ENCODE results near the gene MTR.

The MTR gene

GRCh38 chr1:236795035-236795756 lies at the start of gene MTR:
Gene MTR, plus strand, starts transcription at chr1:236795292. Its CDS starts 412 bp downstream, at chr1:236795704.
- DNase-seq, result peak; percentile 99

DNA sequence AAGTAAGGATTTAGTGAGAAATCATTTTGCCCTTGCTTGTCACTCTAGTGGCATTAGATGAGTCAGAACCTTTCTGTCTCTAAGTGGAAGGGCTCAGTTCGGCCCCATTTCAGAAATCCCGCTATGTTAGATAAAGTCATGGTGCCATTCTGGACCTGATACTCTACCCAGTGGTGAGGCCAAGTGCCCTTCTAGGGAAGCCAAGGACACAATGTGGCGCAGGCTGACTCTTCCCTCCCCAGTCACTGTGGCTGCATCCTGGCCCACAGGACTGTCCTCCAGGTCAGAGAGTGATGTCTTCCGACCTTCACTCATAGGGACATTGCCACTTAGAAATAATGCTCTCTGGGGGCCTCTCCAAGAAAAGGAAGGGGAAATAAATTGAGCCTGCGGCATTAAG lies 48.3 kb upstream of the MTR start:
- no peak for DNase-seq

- DNase-seq, result no peak
Observed at GRCh38 chr1:236747311-236747985, 47.6 kb upstream of the MTR start.

DNA sequence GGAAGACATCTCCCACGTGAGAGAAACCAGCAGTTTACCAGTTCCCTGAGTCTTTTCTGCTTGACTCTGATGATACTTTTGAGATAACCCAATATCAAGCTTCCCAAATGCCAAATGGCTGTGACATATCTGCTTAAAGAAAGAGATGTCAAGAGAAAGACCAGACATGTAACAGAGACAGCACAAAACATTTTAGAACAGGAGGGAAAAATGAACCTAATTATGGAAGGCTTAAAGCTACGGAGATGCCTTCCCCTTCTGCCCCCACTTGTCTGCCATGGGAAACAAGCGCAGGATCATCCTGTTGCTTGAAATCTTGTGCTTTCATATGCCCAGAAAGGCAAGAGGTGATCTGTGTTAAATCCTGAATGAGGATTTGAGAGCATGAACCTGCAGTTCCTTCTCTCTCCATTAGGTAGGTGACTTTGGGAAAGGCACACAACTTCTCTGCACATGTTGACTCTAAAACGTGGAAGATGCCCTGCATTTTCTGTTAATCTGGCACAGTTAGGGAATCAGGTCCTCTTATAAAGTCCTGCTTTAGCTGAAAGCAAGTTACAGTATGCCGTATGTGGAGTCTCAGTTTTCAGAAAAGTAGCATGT lies 46.7 kb upstream of the MTR start:
- peak; percentile 17 for DNase-seq

DNA sequence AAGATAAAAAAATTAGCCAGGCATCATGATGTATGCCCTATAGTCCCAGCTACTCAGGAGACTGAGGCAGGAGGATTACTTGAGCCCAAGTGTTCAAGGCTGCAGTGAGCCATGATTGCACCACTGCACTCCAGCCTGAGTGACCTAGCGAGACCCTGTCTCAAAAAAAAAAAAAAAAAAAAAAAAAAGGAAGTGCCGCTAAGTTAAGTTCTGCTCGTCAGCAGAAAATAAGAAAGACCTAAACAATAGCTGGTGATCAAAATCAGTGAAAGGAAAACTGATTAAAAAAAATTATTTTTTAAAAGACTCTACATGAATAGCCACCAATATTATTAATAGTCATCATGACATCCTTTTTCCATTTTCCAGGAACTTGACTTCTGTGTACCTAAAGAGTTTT lies 44.2 kb upstream of the MTR start:
- no peak for DNase-seq

DNA sequence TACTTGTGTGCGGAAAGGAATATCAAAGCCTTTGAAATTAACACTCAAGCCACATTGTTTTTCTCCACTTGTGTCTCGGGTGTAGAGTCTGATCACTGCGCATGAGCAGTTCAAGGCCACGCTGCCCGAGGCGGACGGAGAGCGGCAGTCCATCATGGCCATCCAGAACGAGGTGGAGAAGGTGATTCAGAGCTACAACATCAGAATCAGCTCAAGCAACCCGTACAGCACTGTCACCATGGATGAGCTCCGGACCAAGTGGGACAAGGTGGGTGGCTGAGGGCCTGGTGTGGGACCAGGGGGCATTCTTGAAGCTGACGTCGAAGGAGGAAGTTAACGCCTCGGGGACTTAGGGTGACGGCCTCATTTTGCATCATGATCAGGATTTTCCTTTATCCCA lies 43.7 kb upstream of the MTR start:
- no peak for DNase-seq

- no peak for DNase-seq
Observed at GRCh38 chr1:236751935-236752334, 43.2 kb upstream of the MTR start.

- peak; percentile 60 for DNase-seq
Observed at GRCh38 chr1:236753516-236753915, 41.6 kb upstream of the MTR start.

DNA sequence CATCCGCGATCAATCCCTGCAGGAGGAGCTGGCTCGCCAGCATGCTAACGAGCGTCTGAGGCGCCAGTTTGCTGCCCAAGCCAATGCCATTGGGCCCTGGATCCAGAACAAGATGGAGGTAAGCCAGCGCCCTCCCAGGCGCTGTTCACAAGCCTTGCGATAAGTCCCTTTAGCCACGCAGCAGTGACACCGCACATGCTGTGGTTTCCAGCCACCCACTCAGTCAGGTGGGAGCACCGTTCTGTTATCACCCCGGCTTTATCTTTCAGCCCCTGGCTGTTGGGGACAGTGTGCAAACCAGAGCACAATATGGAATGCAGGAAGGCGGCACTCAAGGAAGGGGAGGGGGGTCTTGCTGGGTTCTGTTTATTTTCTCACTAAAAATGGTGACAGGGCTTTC lies 41.1 kb upstream of the MTR start:
- DNase-seq, result no peak

DNA sequence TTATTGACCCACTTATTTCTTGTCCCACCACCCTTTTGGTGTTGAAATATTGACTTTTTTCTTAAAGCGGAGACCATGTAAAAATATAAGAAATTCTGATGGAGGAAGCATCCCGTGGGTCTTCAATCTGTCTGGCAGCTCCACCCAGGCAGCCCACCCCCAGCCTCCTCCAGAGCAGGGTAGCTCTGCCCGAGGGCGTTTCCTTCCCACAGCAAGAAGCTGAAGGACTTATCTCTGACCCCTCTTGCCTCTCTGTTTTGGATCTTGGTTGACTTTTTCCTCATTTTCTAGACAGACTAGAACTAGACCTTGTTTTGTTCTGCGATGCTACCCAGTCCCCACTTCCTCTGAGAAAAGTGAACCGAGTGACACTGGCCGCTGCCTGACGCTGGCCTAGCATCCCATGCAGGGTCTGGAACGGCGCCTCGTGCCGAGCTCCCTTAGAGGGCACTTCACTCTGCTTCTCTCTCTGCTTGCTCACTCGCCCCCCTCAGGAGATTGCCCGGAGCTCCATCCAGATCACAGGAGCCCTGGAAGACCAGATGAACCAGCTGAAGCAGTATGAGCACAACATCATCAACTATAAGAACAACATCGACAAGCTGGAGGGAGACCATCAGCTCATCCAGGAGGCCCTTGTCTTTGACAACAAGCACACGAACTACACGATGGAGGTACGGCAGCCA lies 40.4 kb upstream of the MTR start:
- DNase-seq, result no peak

- no peak for DNase-seq
Observed at GRCh38 chr1:236757640-236758039, 37.5 kb upstream of the MTR start.

- DNase-seq, result peak; percentile 59
Observed at GRCh38 chr1:236759252-236759859, 35.7 kb upstream of the MTR start.

GRCh38 chr1:236760480-236760879 lies 34.6 kb upstream of the MTR start:
- no peak for DNase-seq

- DNase-seq, result no peak
Observed at GRCh38 chr1:236760986-236761385, 34.1 kb upstream of the MTR start.

DNA sequence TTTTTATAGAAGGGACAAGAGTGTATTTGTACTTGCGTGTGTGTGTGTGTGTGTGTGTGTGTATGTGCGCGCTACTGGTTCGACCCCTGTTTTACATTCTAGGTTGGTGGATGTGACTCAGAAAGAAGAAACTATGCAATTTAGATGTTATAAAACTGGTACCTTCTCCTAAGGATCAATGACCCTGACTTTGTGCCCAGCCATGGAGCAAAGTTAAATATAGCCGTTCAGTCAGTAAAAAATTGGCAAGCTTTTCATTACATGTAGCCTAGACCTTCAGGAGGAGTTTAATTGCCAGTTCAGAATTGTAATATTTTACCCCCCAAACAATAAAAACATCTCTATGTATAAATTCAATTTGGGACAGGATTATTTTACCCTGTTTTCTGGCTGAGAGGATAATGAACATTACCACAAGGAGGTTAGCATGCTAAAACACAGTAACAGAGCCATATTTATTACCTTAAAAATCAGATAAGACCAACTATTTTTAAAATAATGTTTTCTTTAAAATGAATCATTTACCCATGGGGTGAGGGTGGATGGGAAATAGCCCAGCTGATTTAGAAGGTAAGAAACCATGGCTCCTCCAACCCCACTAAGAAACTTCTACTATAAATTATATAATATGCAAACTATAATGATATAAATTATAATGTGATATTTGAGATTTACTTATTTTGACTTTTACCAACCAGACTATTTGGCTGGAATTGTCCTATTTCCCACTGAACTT lies 33.5 kb upstream of the MTR start:
- DNase-seq, result no peak

GRCh38 chr1:236762410-236762809 lies 32.7 kb upstream of the MTR start:
- DNase-seq, result no peak

- no peak for DNase-seq
Observed at GRCh38 chr1:236765831-236766230, 29.3 kb upstream of the MTR start.

GRCh38 chr1:236766506-236766905 lies 28.6 kb upstream of the MTR start:
- DNase-seq, result no peak

DNA sequence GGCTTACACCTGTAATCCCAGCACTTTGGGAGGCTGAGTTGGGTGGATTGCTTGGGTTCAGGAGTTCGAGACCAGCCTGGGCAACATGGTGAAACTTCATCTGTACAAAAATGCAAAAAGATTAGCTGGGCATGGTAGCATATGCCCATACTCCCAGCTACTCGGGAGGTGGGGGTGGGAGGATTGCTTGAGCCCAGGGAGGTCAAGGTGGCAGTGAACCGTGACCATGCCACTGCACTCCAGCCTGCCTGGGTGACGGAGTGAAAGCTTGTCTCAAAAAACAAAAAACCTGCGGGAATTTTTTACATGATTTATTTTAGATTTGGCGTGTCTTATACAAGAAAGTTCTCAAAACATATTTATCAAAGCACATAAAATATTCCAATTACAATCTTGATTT lies 27.8 kb upstream of the MTR start:
- DNase-seq, result no peak

DNA sequence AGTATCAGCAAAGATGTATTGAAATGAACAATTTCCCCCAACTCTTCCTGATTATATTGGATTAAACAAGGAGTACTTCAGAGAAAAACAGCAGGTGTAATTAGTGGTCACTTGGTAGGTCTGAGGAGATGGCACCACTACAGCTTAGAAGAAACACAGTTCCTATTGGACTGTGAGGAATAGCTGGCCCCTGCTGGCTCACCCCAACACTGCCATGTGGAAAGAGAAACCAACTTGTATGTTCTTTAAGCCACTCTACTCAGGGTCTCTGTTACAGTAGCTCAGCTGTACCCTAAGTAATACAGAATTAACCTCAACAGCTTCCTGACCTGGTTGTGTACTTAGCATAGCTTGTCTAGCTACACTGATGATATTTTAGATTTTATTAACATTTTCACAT lies 26.5 kb upstream of the MTR start:
- DNase-seq, result no peak

- no peak for DNase-seq
Observed at GRCh38 chr1:236773919-236774318, 21.2 kb upstream of the MTR start.

DNA sequence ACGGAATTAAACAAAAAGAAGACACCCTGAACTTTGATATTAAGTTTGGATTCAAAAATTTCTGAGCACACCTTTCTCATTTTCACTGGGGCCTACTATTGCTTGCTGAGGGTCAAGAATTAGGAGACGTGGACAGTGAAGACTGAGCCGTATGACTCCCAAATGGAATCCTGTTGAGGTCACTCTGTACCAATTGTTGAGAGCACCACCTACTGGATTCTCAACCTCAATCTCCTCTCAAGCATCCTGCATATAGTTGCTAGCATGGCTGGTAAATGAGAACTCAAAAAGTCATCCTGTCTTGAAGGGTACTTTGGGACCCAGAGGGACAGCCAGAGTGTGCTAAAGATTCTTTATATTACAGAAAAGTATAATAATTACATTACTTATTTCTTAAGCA lies 20.2 kb upstream of the MTR start:
- DNase-seq, result peak; percentile 57

DNA sequence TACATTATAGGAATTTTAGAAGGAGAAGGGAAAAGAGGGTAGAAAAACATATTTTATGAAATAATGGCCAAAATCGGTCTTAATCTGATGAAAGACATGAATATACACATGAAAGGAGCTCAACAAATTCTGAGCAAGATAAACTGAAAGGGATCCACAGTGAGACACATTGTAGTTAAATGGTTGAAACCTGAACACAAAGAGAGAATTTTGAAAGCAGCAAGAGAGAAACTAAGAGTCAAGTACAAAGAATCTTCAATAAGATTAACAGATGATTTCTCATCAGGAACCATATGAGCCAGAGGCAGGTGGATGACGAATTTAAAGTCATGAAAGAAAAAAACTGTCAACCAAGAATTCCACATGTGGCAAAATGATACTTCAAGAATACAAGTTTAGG lies 15.8 kb upstream of the MTR start:
- DNase-seq, result no peak

Data from DMS53 (cell line).